ENCODE results near the gene STXBP5.

DNA sequence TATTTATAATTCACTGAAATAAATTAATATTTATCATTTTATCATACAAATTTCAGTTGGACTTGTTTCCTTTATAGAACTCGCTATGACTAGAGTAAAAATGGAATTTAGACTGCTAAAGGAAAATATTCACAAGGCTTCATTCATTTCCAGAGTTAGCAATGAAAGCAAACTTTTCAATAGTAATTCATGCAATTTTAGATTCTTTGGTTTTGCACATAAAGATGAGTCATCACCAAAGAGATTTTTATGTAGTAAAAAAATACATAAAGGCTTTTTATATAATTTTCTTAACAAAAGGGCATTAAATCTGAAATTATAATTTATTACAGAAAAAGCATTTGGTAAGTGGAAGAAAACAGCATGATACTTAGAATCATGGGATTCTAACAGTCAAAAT, 37.2 kb upstream of the STXBP5 start:
- no peak for TF ChIP-seq POLR2A (IDR thresholded peaks at IDR 0.05; ENCODE audit: low read depth, low read length)
- TF ChIP-seq POLR2AphosphoS5 (IDR thresholded peaks at IDR 0.05; ENCODE audit: low read depth, low read length) = no peak

Data from GM12892 (cell line).